LNCAP (cell line): ENCODE measurements around the gene GLE1.

ENCODE experiments used
- CTCF ChIP-seq: fragments of 450-650 bp; IDR thresholded peaks from 2 replicates; pipeline ENCODE4 v1.5.1; 2017; ENCODE audit warnings: mild to moderate bottlenecking

The GLE1 gene

GRCh38 chr9:128556276-128556675, 51.8 kb downstream of the GLE1 start:
- TF ChIP-seq CTCF: no peak

DNA sequence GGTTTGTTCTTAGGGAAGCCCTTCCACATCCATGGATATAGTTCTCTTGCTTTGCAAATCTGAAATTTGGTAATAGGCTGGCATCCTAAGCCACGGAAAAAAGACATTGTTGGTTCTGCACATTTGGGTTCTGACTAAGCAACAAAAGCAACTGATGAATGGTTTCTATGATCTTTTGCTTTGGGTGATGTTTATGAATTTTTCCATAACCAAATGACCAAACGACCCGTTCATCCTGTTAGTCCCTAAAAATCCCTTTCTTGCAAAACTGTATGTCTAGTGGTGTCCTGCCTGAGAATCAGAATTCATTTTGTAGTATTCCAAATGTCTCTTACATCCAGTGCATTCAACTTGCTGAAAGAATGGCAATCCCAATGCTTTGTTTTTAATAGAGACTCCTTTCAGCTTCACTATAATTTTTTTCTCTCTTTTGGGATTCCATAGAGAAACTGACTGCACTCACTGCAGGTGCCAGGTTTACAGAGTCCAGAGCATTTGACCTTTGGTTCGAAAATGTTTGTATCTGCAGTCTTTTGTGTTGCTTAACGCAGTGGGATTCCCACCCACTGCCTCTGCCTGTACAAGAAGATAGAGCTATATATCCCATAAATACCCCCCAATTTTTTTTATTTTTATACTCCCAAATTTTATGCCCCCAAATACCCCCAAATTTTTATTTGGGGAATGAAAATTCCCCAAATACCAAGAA, 52.6 kb downstream of the GLE1 start:
- TF ChIP-seq CTCF: no peak

- no peak for TF ChIP-seq CTCF
Measured at GRCh38 chr9:128558431-128559310, 54.2 kb downstream of the GLE1 start.

GRCh38 chr9:128565578-128565977, 61.1 kb downstream of the GLE1 start:
- no peak for TF ChIP-seq CTCF

DNA sequence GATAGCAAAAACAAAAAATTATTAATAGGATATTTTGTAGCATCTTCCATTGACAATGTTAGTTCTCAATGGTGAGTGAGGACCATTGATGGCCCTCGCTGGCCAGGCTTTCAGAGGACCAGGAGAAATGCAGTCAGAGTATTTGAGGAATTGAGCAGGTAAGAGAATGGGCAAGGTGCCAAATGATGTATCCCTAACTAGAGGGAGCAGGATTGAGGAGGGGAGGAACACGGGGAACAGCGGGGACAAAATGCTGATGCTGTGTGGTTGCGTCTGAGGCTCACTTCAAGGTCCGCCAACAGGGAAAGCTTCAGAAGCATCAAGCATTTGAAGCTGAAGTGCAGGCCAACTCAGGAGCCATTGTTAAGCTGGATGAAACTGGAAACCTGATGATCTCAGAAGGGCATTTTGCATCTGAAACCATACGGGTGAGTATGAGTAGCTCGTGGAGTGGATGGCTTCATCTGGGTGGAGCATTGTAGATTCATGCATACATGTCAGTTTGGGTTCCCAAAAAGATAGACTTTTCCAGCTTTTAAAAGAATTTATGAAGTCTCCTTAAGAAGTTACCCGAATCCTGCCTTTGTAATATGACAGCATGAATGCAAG, 64.1 kb downstream of the GLE1 start:
- no peak for TF ChIP-seq CTCF

- TF ChIP-seq CTCF: no peak
Measured at GRCh38 chr9:128575469-128575868, 71.0 kb downstream of the GLE1 start.

- no peak for TF ChIP-seq CTCF
Measured at GRCh38 chr9:128575916-128576315, 71.4 kb downstream of the GLE1 start.
